GM12873 (cell line): ENCODE measurements around the gene ALOXE3.

Experiments
- TF ChIP-seq, protein P1 (sequence below): IDR thresholded peaks from 2 replicates; pipeline ENCODE4 v1.5.1; 2012; ENCODE audit warnings: low read depth, mild to moderate bottlenecking, moderate library complexity, low read length, control low read depth; ENCODE audit not compliant: insufficient read depth; ENCODE audit errors: missing control alignments

The ALOXE3 gene

DNA sequence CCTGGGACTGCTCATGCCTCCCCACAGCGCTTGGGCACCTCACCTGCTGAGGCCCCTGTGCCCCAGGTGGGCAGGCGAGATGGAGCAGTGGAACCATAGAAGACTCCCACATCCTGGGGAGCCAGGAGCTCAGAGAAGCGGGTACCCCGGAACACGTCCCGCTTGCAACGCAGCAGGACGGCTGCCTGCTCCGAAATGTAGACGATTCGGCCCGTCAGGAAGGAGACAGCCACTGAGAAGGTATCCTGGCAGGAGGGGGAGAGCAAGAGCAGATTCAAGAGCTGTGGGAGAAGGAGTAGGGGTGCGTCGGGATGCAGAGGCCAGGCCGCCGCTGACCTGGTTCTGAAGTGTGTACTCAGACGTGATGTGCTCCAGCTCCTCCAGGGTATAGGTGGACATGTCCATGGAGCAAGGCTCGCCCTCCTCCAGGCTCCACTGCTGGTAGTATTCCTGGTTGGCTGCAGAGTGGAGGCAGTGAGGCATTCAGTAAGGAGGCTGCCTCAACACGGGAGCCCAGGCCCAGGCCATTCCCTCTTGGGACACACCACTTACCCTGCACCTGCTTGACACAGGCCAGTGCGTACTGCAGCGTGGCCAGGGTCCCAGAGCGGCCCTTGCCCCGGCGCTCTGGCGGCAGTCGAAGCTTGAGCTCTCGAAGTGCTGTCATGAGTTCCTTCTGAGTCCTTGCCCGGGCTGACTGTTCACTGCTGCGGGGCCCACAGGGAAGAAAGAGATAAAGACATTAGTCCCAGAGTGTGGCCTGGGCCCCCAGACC is 31.3 kb upstream of the ALOXE3 start:
- TF ChIP-seq, protein P1, sequence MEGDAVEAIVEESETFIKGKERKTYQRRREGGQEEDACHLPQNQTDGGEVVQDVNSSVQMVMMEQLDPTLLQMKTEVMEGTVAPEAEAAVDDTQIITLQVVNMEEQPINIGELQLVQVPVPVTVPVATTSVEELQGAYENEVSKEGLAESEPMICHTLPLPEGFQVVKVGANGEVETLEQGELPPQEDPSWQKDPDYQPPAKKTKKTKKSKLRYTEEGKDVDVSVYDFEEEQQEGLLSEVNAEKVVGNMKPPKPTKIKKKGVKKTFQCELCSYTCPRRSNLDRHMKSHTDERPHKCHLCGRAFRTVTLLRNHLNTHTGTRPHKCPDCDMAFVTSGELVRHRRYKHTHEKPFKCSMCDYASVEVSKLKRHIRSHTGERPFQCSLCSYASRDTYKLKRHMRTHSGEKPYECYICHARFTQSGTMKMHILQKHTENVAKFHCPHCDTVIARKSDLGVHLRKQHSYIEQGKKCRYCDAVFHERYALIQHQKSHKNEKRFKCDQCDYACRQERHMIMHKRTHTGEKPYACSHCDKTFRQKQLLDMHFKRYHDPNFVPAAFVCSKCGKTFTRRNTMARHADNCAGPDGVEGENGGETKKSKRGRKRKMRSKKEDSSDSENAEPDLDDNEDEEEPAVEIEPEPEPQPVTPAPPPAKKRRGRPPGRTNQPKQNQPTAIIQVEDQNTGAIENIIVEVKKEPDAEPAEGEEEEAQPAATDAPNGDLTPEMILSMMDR, result no peak

DNA sequence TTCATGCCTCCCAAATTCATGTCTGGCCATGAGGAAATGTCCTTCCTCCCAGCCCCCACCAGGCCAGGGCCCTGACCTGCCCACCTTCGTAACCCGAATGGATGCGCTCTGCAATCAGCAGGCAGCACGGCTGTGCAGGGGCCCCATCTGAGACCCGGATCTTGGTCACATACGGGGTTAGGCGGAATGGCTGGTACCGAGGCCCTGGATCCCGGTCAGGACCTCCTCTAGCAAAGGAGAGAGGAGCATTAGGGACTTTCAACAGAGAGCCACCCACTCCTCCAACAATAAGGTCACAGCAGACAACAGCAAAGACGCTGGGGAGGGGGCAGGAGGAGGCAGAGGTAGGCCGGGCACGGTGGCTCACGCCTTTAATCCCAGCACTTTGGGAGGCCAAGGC is 30.2 kb upstream of the ALOXE3 start:
- TF ChIP-seq, protein P1, result no peak

DNA sequence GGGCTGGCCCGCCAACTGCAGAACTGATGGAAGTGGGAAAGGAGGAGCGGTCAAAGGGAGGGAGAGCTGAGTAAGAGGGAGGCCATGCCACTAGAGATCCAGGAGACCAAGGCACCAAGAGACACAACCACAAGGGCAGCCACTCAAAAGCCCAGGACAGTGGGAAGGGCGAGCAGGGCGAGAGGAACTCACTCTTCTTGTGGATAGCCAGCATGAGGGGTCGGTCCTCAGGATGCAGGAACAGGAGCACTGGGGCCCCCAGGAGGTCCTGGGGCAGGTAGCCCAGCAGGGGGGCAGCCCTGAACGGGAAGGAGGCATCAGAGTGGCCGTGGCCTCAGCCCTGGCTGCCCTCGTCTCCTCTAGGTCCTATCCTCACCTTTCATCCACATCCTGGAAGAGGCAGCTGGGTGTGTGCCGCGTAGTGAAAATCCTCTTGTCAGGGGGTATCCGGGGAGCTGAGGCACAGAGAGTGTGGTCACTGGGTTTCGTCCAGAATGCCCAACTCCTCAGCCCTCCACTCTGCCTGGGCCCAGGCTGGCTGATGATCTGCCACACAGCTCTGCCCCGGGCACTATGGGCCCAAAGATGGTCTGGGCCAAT is 29.6 kb upstream of the ALOXE3 start:
- TF ChIP-seq, protein P1, result no peak

DNA sequence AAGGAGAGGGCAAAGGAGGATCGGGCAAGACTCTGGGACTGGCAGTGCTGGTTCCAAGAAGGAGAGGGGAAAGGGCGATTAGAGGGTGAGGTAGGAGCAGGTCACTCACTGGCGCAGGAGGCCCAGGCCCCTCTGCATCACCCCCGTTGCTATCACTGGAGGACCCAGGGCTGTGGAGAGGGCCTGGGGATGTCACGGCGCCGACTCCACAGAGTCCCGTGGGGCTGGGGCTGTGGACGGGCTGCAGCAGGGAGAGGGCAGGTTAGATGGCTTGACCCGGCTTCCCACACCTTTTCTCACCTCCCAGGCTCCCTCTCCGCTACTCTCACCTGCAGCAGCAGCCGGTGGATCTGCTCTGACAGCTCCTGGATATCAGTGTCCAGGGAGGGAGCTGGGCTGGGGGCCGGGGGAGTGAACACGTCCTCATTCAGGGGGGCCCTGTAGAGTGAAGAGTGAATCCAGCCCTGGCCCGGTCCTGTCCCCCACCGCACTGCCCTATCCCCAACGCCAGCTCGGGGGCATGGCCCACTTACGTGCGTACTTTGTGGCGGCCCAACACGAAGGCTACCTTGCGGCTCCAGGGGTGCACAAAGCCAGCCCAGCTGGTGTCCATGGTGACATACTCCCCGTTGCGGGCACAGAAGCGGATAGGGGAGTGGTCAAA is 29.0 kb upstream of the ALOXE3 start:
- TF ChIP-seq, protein P1, result no peak

DNA sequence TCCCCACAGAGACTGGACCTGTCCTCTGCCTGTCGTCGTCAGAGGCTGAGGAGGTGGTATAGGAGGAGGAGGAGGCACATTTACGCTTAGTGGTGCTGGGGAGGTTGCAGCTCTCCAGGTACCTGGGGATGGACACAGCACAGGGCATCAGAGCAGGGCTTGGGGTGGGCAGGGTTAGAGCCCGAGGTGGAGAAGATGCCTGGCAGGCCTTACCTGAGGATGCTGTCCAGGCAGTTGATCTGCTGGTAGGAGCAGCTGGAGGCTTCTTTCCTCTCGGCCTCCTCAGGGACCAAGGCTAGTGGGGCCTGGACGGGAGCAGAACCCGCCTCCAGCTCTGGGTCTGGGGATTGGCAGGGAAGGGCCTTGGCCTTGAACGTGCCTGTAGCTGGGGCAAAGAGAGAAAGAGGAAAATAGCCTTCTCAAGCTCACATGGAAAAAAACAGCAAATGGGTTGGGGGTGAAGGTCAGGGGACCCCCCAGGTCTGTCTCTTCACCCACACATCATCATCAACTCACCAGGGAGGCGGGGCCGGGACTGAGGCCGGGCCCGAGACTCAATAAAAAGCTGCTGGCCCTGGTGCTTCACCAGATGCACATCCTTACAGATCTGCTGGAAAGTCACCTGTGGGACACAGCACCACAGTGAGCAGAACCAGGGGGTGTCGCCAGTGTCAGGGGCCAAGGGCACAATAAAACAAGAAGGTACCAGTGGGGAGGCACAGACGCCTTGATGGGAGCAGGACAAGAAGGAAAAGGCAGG is 28.2 kb upstream of the ALOXE3 start:
- TF ChIP-seq, protein P1, result no peak

DNA sequence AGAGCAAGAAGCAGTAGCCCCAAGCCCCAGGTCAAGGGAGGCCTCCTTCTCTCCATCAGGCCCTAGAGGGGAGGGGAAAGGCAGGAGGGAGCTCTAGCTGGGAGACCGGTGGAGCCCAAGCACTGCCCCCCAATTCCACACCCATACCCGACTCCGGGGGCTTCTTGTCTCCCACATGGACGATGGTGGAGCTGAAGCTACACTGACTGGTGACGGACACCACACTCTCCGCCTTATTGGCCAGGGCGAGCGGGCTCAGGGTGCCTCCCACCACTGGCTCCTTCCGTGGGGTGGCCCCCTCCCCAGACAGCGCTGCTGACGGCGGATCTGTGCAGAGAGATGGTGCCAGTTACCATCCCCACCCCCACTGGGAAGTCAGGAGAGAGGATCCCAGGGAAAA is 27.5 kb upstream of the ALOXE3 start:
- TF ChIP-seq, protein P1, result no peak
